NT2/D1 (cell line): ENCODE data around the gene CAAP1.

ENCODE experiments used
- YY1 ChIP-seq: IDR thresholded peaks from 2 replicates; pipeline ENCODE4 v1.6.1; 2011; ENCODE audit not compliant: insufficient read length, insufficient read depth
- ZNF274 ChIP-seq: IDR thresholded peaks from 2 replicates; pipeline ENCODE4 v1.6.1; 2011; ENCODE audit warnings: mild to moderate bottlenecking, low read depth, low read length

DNA sequence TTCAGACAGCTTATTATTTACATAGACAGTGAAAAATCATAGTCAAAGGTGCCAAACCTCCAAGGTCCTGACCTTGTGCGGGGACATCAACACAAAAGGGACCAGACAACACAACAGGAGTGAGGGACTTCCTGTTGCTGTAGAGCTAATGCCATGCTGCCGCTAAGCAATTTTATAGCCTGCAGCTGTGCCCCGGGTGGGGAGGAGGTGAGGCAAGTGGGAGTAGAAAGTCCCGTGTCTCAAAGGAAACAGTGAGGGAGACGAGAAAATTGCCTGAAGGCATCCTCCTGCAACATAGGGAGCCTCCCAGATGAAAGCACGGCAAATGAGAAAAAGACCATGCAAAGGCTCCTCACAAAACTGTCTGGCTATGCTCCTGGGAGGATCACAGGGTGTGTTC is 58.8 kb downstream of the CAAP1 start:
- no peak for TF ChIP-seq YY1
- no peak for TF ChIP-seq ZNF274
